Endothelial cell of umbilical vein (primary cell): ENCODE measurements around the gene GIGYF2.

Experiments
- EZH2 ChIP-seq: IDR thresholded peaks from 2 replicates; pipeline ENCODE4 v1.6.1; 2012; ENCODE audit warnings: borderline replicate concordance, low read depth, mild to moderate bottlenecking, moderate library complexity, low read length, inconsistent platforms; ENCODE audit not compliant: severe bottlenecking
- GATA2 ChIP-seq: IDR thresholded peaks from 2 replicates; pipeline ENCODE4 v1.7.0; 2011; ENCODE audit warnings: low read depth, mild to moderate bottlenecking, moderate library complexity, mixed read lengths, low read length; ENCODE audit not compliant: insufficient read length, insufficient read depth
- JUN ChIP-seq: IDR thresholded peaks from 2 replicates; pipeline ENCODE4 v1.6.1; 2011; ENCODE audit warnings: borderline replicate concordance, low read depth; ENCODE audit not compliant: insufficient read length, insufficient read depth
- POLR2A ChIP-seq: IDR thresholded peaks from 2 replicates; pipeline ENCODE4 v1.6.1; 2012; ENCODE audit warnings: low read depth, mild to moderate bottlenecking, control low read depth, low read length
- POLR2AphosphoS5 ChIP-seq: IDR thresholded peaks from 2 replicates; pipeline ENCODE4 v1.6.1; 2012; ENCODE audit warnings: low read depth, mild to moderate bottlenecking, control low read depth, low read length, moderate library complexity; ENCODE audit not compliant: insufficient read depth
- TF ChIP-seq, protein P1 (sequence below), 2 donors: IDR thresholded peaks; 1 replicate in 1 of 2; 2 replicates in 1 of 2; pipeline ENCODE4 v1.5.1; 2011; ENCODE audit warnings: low read length in 2 of 2, mild to moderate bottlenecking in 2 of 2, moderate library complexity in 2 of 2, control low read depth in 1 of 2, inconsistent platforms in 1 of 2, low read depth in 1 of 2; ENCODE audit not compliant: insufficient read depth in 1 of 2; ENCODE audit errors: extremely low read depth in 1 of 2
- TF ChIP-seq, protein P2 (sequence below): IDR thresholded peaks from 2 replicates; pipeline ENCODE4 v1.6.1; 2011; ENCODE audit not compliant: insufficient read depth, insufficient read length

GRCh38 chr2:232748038-232748437 is 50.9 kb downstream of the GIGYF2 start:
- TF ChIP-seq, protein P1, sequence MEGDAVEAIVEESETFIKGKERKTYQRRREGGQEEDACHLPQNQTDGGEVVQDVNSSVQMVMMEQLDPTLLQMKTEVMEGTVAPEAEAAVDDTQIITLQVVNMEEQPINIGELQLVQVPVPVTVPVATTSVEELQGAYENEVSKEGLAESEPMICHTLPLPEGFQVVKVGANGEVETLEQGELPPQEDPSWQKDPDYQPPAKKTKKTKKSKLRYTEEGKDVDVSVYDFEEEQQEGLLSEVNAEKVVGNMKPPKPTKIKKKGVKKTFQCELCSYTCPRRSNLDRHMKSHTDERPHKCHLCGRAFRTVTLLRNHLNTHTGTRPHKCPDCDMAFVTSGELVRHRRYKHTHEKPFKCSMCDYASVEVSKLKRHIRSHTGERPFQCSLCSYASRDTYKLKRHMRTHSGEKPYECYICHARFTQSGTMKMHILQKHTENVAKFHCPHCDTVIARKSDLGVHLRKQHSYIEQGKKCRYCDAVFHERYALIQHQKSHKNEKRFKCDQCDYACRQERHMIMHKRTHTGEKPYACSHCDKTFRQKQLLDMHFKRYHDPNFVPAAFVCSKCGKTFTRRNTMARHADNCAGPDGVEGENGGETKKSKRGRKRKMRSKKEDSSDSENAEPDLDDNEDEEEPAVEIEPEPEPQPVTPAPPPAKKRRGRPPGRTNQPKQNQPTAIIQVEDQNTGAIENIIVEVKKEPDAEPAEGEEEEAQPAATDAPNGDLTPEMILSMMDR (IDR thresholded peaks at IDR 0.05; ENCODE audit: extremely low read depth in 1 of 2, insufficient read depth in 1 of 2, low read depth in 1 of 2, low read length in 2 of 2), result no peak
- TF ChIP-seq, protein P2, sequence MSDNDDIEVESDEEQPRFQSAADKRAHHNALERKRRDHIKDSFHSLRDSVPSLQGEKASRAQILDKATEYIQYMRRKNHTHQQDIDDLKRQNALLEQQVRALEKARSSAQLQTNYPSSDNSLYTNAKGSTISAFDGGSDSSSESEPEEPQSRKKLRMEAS, result no peak
- TF ChIP-seq POLR2AphosphoS5, result no peak
- no peak for TF ChIP-seq POLR2A
- no peak for TF ChIP-seq EZH2
- TF ChIP-seq GATA2, result no peak
- TF ChIP-seq JUN, result no peak
